GM21367 (cell line): ENCODE measurements around the gene MTF1.

Experiments used
- ATAC-seq: cut with Tn5 transposase; IDR thresholded peaks from one replicate; pipeline ENCODE4 v1.9.1; 2021; ENCODE audit not compliant: unreplicated experiment

The MTF1 gene

DNA sequence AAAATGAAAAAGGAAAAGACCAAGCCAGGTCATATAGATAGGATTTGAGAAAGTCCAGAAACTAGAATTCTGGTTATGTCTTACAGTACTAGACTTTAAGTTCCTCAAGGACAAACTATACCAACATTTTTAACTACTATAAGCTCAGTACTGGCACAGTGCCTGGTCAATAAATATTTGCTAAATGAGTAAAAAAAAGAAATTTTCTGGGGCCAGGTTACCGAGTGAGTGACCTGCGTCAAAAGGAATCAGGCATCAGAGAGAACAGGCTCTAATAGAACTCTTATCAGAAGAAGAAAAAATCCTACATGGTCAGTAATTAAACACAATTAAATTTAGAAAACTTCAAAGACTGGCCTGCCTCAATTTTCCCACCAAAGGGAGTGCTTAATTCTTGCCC, 27.6 kb downstream of the MTF1 start:
- no peak for ATAC-seq

- no peak for ATAC-seq
Measured at GRCh38 chr1:37831109-37831508, 28.3 kb downstream of the MTF1 start.

DNA sequence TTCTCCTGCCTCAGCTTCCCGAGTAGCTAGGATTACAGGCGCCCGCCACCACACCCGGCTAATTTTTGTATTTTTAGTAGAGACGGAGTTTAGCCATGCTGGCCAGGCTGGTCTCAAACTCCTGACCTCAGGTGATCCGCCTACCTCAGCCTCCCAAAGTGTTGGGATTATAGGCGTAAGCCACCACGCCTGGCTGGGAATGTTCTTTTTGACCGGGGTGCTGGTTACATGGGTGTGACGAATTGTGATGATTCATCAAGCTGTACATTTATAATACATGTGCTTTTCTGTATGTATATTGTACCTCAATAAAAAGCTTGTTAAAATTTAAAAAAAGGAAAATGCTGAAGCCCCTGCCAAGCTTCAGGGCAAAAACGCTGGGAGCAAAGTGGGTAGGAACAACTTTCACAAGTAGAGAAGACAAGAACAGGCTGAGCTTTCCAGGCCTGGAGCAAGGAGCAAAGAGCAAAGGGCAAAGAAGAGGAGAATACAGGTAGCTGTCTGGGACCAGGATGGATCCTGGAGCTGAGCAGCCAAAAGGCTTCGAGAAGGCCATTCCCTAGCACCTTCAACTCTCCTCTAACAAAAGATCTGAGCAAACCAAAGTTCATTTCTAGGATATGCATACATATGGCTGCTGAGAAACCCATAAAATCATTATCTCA, 30.9 kb downstream of the MTF1 start:
- ATAC-seq: no peak

- ATAC-seq: no peak
Measured at GRCh38 chr1:37825506-37825905, 33.9 kb downstream of the MTF1 start.

GRCh38 chr1:37824001-37824400, 35.4 kb downstream of the MTF1 start:
- ATAC-seq: no peak

- no peak for ATAC-seq
Measured at GRCh38 chr1:37822906-37823815, 36.2 kb downstream of the MTF1 start.

DNA sequence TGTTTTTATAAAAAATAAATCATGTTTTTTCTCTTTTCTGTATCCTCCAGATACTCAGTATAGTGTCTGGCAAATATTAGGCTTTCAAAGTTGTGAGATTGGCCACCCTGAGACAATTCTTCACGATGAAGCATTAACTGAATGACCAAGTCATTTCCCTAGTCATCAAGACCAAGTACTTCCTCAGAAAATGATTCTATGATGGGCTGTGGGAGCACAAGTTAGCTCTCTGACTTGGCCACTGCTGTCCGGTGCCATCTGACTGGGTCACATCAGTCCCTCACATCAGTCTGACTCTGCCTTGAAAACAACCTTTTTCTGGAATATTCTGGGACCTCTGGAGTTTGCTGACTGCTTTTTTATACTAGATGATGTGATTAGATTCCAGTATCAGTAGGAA, 37.9 kb downstream of the MTF1 start:
- no peak for ATAC-seq

GRCh38 chr1:37817481-37817880, 41.9 kb downstream of the MTF1 start:
- ATAC-seq: no peak

- no peak for ATAC-seq
Measured at GRCh38 chr1:37814252-37814651, 45.1 kb downstream of the MTF1 start.

GRCh38 chr1:37813529-37814145, 45.8 kb downstream of the MTF1 start:
- ATAC-seq: no peak

GRCh38 chr1:37811027-37811655, 48.3 kb downstream of the MTF1 start:
- ATAC-seq: no peak

DNA sequence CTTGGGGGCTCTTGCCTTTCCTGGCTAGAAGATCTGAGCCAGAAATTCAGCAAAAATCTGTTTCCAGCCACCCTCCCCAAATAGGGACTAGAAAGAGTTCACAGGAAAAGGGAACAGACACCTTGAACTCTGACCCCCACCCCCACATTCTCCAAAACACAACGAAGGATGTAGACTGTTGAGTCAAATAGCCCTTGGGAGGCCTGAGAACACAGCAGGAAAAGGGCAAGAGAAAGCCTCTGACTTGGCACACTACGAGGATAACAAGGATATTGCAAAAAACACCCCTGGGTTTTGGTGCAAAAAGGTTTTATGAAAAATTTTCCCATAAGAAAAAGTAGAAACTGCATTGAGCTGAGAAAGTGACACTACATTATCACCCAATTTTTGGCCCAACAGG, 49.5 kb downstream of the MTF1 start:
- ATAC-seq: no peak

GRCh38 chr1:37808369-37809319, 50.7 kb downstream of the MTF1 start:
- ATAC-seq: peak; percentile 26

- ATAC-seq: peak; percentile 69
Measured at GRCh38 chr1:37807555-37808368, 51.6 kb downstream of the MTF1 start, which contains the start of the genes C1orf122 and YRDC. Gene C1orf122, plus strand, starts transcription at chr1:37807790. Its CDS starts 615 bp downstream, at chr1:37808405. Gene YRDC, minus strand, starts transcription at chr1:37808208. Its CDS starts 28 bp downstream, at chr1:37808180.

DNA sequence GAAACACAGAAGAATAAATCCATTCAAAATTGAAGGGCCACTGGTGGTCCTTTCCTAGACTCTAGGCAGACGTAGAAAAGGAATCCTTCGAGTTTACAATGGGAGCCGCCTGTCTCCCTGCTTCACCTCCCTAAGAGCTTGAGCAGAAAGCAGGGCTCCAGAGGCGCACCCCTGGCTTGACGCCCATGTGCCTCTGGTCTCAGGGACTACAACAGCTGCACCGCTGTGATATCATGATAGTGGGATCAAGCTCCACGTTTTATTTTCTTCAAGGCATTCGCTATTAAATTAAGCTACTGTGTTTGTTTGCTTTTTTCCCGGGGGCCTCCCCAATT, 52.2 kb downstream of the MTF1 start:
- ATAC-seq: no peak

DNA sequence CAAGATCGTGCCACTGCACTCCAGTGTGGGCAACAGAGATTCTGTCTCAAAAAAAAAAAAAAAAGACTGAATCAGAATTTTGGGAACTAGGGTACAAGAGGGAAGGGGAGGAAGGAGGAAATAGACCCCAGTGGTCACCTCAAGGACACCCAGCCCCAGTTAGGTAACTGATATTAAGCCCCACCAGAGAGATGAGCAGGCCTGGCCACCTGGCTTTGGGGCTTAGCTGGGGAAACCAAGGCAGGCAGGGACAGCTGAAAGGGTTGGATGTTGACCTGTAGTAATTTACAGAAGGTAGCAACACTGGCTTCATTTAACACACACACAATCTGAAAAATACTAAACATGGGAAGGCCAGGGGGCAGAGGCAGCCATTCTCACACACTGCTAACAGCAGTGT, 57.0 kb downstream of the MTF1 start:
- ATAC-seq: no peak

- ATAC-seq: no peak
Measured at GRCh38 chr1:37797750-37798345, 61.5 kb downstream of the MTF1 start.

GRCh38 chr1:37795340-37796125, 63.9 kb downstream of the MTF1 start:
- ATAC-seq: no peak
